Suppressor macrophage treated with lipopolysaccharide for 1 hour (primary cell): ENCODE results near the gene PRKAG2.

Experiments used
- DNase-seq, 3 donors: peaks; one replicate each; pipeline ENCODE4 v3.0.0-alpha.2; 2020 to 2022

Gene PRKAG2

DNA sequence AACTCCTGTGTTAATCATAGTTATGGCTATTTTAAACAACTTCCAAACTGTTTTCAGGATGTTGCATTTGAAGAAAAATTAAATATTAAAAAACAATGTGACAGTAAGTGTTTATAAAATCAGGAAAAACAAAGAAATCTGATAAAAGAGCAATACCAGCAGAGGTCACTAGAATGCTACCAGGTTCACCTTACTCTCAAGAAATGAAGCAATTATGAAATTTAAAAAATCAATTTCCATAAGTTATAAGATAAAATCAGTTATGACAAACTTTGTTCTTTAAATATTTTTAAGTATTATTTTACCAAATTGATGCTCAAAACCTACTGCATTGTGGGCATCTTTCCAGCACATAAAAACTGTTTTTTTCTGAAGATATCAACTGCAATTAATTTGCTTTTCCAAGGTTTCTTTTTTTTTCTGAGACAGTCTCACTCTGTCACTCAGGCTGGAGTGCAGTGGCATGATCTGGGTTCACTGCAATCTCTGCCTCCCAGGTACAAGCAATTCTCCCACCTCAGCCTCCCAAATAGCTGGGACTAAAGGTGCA is 306.5 kb downstream of the PRKAG2 start:
- DNase-seq, result peak; percentile 20 to 48 (median 47)

- DNase-seq, result no peak
Measured at GRCh38 chr7:151568956-151569940, 307.7 kb downstream of the PRKAG2 start.

- DNase-seq, result peak; percentile 46 to 57 (median 48)
Measured at GRCh38 chr7:151566897-151567320, 310.0 kb downstream of the PRKAG2 start.

DNA sequence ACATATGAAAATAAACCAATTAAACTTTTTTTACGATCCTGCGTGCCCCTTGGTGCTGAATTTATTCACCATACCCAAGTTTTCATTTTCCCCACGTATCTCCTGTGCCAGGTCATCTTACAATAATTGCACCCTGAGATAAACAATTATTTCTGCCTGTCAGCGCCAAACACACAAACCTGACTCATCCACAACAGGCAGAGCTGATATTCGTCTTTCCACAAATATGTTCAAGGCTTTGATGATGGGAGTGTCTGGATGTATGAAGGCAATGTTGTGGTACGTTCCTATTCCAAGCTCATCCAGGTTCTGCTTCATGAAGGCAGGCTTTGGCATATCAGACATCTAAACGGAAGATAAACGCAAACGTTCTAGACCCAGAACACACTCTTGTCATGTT is 311.4 kb downstream of the PRKAG2 start:
- no peak for DNase-seq

GRCh38 chr7:151560243-151560642 is 316.7 kb downstream of the PRKAG2 start:
- DNase-seq, result no peak

- no peak for DNase-seq
Measured at GRCh38 chr7:151559557-151560183, 317.2 kb downstream of the PRKAG2 start.

GRCh38 chr7:151558575-151558974 is 318.3 kb downstream of the PRKAG2 start:
- DNase-seq, result no peak

- no peak for DNase-seq
Measured at GRCh38 chr7:151556592-151556991, 320.3 kb downstream of the PRKAG2 start.

DNA sequence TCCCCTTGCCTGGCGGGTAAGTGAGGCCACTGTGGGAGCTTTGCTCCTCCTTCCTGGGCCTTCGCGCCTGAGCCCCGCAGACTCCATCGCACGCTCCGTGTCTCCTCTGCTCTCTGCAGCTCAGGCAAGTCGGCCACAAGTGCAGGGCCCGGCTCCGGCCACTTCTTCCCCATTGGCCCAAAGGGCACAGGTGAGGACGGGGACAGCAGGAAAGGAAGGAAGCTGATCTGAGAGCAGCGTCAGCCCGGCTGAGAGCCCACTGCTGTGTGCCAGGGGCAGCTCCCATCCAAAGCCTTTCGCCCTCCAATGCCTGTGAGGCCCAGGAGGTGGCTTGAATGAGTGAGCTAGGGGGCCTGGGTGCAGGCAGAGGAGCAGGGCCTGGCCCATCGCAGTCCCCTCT is 323.6 kb downstream of the PRKAG2 start:
- no peak for DNase-seq

- DNase-seq, result no peak
Measured at GRCh38 chr7:151552352-151553028, 324.4 kb downstream of the PRKAG2 start.

- DNase-seq, result no peak
Measured at GRCh38 chr7:151551820-151552219, 325.1 kb downstream of the PRKAG2 start.

DNA sequence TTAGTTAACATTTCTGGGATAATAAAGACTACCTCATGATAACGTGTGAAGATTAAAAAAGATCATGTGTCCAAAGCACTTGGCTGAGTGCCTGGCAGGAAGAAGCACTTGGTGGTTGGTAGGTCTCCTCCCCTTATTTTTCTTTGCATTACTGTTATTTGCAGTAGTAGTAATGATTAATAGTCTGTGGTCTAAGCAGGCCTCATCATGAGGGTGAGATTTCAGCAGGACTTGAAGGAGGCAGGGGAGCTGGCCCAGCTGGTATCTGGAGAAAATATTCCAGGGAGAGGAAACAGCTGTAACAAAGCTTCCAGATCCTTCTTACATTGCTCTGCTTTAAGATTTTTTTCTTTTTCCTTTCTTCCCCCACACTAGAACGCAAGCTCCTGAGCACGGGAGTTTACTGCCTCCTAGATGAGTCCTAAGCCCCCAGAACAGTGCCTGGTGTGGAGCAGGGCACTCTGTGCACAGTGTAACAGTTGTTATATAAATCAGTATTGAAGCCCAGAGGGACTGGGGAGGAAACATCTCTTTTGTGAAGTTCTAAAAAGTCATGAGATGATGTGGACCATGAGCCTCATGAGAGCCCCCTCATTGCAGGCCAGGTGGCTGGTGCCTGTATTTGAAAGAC is 326.1 kb downstream of the PRKAG2 start:
- no peak for DNase-seq

DNA sequence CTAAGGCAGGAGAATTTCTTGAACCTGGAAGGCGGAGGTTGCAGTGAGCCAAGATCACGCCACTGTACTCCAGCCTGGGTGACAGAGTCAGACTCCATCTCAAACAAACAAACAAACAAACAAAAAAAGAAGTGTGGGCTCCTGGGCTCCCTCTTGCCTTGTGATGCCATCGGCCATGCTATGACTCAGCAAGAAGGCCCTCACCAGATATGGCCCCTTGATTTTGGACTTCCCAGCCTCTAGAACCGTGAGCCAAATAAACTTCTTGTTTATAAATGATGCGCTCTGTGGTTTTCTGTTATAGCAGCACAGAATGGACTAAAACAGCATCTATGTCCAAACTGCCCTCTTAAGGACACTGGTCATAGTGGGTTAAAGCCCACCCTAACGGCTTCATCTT is 327.3 kb downstream of the PRKAG2 start:
- peak in 1 of 3 donors; percentile 18 for DNase-seq

GRCh38 chr7:151549083-151549482 is 327.8 kb downstream of the PRKAG2 start:
- DNase-seq, result no peak

- DNase-seq, result no peak
Measured at GRCh38 chr7:151544183-151544582, 332.7 kb downstream of the PRKAG2 start.

DNA sequence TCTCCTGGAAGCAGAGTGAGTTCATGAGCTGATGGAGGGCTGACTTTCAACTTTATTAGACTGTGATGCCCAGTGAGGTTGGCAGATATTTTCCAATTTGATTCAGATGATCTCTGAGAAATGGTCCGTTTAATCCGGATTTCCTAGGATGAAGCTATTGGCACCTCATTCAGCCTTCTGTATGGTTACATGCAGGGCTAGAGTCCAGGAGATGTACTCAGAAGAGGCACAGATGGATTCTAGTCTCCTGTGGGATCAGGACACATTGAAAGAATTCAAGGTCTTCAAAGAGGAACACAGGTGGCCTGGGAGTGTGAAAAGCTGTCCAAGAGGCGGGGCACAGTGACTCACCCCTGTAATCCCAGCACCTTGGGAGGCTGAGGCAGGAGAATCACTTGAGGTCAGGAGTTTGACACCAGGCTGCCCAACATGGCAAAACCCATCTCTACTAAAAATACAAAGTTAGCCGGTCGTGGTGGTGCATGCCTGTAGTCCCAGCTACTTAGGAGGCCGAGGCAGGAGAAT is 334.2 kb downstream of the PRKAG2 start:
- no peak for DNase-seq

GRCh38 chr7:151541709-151542499 is 335.0 kb downstream of the PRKAG2 start:
- no peak for DNase-seq

DNA sequence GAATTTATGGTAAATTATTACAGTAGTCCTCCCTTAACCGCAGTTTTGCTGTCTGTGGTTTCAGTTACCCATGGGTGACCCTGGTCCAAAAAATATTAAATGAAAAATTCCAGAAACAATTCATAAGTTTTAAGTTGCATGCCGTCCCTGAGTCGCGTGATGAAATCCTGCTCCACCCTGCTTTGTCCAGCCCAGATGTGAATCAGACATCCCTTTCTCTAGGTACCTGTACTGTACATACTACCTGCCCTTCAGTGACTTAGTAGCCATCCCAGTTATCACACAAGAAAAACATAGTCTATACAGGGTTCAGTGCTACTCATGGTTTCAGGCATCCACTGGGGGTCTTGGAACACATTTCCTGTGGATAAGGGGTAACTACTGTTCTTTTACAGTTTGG is 336.8 kb downstream of the PRKAG2 start:
- no peak for DNase-seq

GRCh38 chr7:151539088-151539671 is 337.7 kb downstream of the PRKAG2 start:
- DNase-seq, result peak in 2 of 3 donors; percentile 14 to 34

- no peak for DNase-seq
Measured at GRCh38 chr7:151537818-151538561, 338.9 kb downstream of the PRKAG2 start.
